Muscle of leg (tissue), 11 donors: Measurements from ENCODE around the gene TOMM34. TPM values are rescaled to one million over a fixed set of nuclear protein-coding genes. Genes with fewer than 3 reads are reported as not detected.
A peak's percentile ranks its signal among the peaks of the same experiment; 100 is the strongest.

Experiments
- DNase-seq: peaks from one replicate; pipeline ENCODE4 v3.0.0; 2013
- H3K27ac ChIP-seq: one replicate; pipeline ENCODE4 v1.5.1; 2013; ENCODE audit warnings: mild to moderate bottlenecking, low read length, control low read depth
- H3K27me3 ChIP-seq: one replicate; pipeline ENCODE4 v1.6.1; 2013; ENCODE audit warnings: low read length; ENCODE audit not compliant: control insufficient read depth, insufficient read depth
- H3K36me3 ChIP-seq: one replicate; pipeline ENCODE4 v1.6.1; 2013; ENCODE audit warnings: low read length; ENCODE audit not compliant: control insufficient read depth, insufficient read depth
- H3K4me1 ChIP-seq: one replicate; pipeline ENCODE4 v1.6.1; 2013; ENCODE audit warnings: low read length; ENCODE audit not compliant: control insufficient read depth, insufficient read depth
- H3K4me3 ChIP-seq: one replicate; pipeline ENCODE4 v1.5.1; 2013; ENCODE audit warnings: low read length, control low read depth
- H3K9me3 ChIP-seq: replicated peaks from 2 replicates; pipeline ENCODE4 v1.6.1; 2013; ENCODE audit warnings: low read depth, low read length; ENCODE audit not compliant: control insufficient read depth
- WGBS: methylation state at CpG from one replicate; pipeline ENCODE4 v1.1.5; 2013; ENCODE audit warnings: missing lambda C conversion rate; ENCODE audit not compliant: insufficient coverage; 5-methylcytosine and 5-hydroxymethylcytosine counted together
- polyA plus RNA-seq, 8 donors: library from polyadenylated mRNA; unstranded; fragments of 120-200 nt; gene quantifications; one replicate each; pipeline versions ENCODE4 v1.2.1 to v1.2.3, GENCODE V29; 2013; ENCODE audit warnings: inconsistent platforms in 1 of 8, low replicate concordance in 1 of 8; ENCODE audit not compliant: insufficient read length in 8 of 8, insufficient read depth in 1 of 8
- total RNA-seq: library from RNA; stranded (reverse); fragments of 120-200 nt; gene quantifications from one replicate; pipeline ENCODE4 v1.2.4, GENCODE V29; 2013

The TOMM34 gene
- total and polyA plus RNA-seq, 9 donors, result 9.7 to 17.9 (median 14.5) TPM

DNA sequence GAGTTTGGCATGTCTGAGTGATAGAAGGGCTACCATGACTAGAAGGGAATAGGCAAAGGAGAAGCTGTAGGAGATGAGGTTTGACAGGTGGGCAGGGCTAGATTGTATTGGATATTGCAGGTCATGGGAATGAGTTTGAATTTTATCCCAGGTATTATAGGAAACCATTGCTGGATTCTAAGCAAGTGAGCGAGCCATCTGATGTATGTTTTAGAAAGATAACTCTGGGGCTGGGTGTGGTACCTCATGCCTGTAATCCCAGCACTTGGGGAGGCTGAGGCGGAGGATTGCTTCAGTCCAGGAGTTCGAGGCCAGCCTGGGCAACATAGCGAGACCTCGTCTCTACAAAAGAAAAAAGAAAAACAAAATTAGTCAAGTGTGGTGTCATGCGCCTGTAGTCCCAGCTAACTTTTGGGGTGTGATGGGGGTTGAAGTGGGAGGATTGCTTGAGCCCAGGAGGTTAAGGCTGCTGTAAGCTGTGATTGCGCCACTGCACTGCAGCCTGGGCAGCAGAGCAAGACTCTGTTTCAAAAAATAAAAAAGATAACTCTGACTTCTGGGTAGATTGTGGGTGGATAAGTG, 23.0 kb upstream of the TOMM34 start:
- no peak for DNase-seq
- H3K27me3 ChIP-seq, result no peaks in the 10 kb centered on the region
- peaks cover 13% of the 10 kb centered on the region for H3K36me3 ChIP-seq
- H3K27ac ChIP-seq, result no peak overlapping the region
- 92% methylated on average over 6 of the region's 7 CpGs for WGBS
- H3K4me3 ChIP-seq, result no peak overlapping the region
- no peaks in the 10 kb centered on the region for H3K9me3 ChIP-seq
- H3K4me1 ChIP-seq, result no peaks in the 10 kb centered on the region

GRCh38 chr20:44981736-44982406, 21.7 kb upstream of the TOMM34 start:
- no peak for DNase-seq
- 100% methylated on average over 2 of the region's 8 CpGs for WGBS
- H3K27ac ChIP-seq, result no peak overlapping the region
- no peaks in the 10 kb centered on the region for H3K4me1 ChIP-seq
- H3K9me3 ChIP-seq, result no peaks in the 10 kb centered on the region
- no peak overlapping the region for H3K4me3 ChIP-seq
- no peaks in the 10 kb centered on the region for H3K27me3 ChIP-seq
- H3K36me3 ChIP-seq, result peaks cover 13% of the 10 kb centered on the region

- Histone ChIP-seq H3K27me3 (no peaks in the 10 kb centered on the region), H3K27ac (peak overlapping the region; percentile 43), H3K4me1 (no peaks in the 10 kb centered on the region), H3K36me3 (peaks cover 19% of the 10 kb centered on the region), H3K9me3 (no peaks in the 10 kb centered on the region), H3K4me3 (no peak overlapping the region)
- WGBS, result 83% methylated on average over 1 of the region's 2 CpGs
- DNase-seq, result peak; percentile 77
These were observed 19.0 kb upstream of the TOMM34 start for GRCh38 chr20:44979090-44979621.

DNA sequence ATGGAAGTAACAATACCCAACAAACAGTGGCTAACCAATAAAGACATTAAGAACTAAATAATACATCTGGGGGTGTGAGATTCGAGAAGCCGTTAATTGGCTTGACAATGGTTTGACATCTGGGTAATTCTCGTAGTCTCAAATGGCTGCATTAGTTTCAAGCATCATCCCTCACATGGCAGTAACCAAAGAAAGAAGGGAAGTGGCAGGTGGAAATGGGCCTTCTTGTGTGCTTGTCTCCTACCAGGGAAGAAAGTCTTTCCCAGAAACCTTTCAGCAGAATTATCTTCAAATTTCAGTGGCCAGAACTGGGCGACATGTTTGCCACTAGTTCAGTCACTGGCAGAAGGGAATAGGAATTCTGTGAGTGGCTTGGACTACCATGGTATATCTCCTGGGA, 16.5 kb upstream of the TOMM34 start:
- Histone ChIP-seq H3K4me1 (no peaks in the 10 kb centered on the region), H3K27ac (no peak overlapping the region), H3K9me3 (no peaks in the 10 kb centered on the region), H3K36me3 (peaks cover 12% of the 10 kb centered on the region), H3K4me3 (no peak overlapping the region), H3K27me3 (no peaks in the 10 kb centered on the region)
- no CpG with 5 or more reads among the region's 4 CpGs for WGBS
- DNase-seq, result no peak

DNA sequence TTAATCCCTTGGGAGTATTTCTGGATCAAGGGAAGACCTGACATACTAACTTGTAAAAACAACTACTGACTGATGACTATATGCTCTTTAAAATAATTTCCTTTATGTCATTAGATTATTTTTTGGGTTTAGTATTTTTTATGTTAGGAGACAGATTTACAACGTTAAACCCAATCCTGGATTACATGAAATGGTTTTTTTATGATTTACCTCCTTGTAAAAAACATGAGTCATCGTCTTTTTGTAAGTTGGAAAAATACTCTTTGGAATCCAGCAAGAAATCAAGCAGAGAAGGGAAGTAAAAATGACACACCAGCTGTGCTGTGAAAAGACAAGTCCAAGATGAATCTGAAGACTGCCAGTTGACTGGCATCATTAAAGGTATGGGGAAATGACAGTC, 12.9 kb upstream of the TOMM34 start:
- no peak overlapping the region for H3K4me3 ChIP-seq
- H3K9me3 ChIP-seq, result no peaks in the 10 kb centered on the region
- no peaks in the 10 kb centered on the region for H3K4me1 ChIP-seq
- DNase-seq, result no peak
- H3K27me3 ChIP-seq, result no peaks in the 10 kb centered on the region
- peaks cover 9% of the 10 kb centered on the region for H3K36me3 ChIP-seq
- no CpG with 5 or more reads among the region's 2 CpGs for WGBS
- no peak overlapping the region for H3K27ac ChIP-seq

DNA sequence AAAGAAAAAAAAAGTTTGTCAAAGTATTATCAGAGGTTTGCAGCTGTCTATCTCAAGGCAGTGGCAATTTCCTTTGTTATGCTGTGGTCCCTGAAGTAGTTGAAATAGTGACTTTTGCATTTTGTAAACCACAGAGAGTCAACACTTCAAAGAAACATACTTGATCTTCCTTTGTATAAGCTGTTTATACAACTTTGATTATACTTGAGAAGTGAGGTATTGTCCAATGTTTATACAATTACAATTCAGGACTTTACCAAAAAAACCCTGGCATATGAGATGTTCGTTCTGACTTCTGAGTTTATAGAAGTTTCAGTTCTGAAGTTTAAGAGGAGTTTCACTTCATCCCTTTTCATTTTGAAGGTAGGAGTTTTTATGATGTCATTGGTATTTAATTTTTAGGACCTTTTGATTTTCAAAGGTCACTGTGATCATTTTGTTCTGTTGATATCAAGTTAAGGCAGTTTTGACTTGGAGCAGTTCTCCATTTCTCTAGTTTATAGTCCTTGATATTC, 10.1 kb upstream of the TOMM34 start:
- no peak for DNase-seq
- Histone ChIP-seq H3K4me3 (no peak overlapping the region), H3K27ac (peak overlapping the region; percentile 35), H3K27me3 (no peaks in the 10 kb centered on the region), H3K9me3 (no peaks in the 10 kb centered on the region), H3K4me1 (peaks cover 13% of the 10 kb centered on the region), H3K36me3 (peaks cover 6% of the 10 kb centered on the region)
- WGBS, result no CpG with 5 or more reads among the region's 1 CpG

GRCh38 chr20:44969300-44969894, 9.2 kb upstream of the TOMM34 start:
- DNase-seq, result no peak
- H3K4me1 ChIP-seq, result peaks cover 13% of the 10 kb centered on the region
- no peaks in the 10 kb centered on the region for H3K9me3 ChIP-seq
- no peak overlapping the region for H3K27ac ChIP-seq
- WGBS, result 35% methylated on average over 2 of the region's 3 CpGs
- no peak overlapping the region for H3K4me3 ChIP-seq
- H3K27me3 ChIP-seq, result no peaks in the 10 kb centered on the region
- peaks cover 3% of the 10 kb centered on the region for H3K36me3 ChIP-seq

DNA sequence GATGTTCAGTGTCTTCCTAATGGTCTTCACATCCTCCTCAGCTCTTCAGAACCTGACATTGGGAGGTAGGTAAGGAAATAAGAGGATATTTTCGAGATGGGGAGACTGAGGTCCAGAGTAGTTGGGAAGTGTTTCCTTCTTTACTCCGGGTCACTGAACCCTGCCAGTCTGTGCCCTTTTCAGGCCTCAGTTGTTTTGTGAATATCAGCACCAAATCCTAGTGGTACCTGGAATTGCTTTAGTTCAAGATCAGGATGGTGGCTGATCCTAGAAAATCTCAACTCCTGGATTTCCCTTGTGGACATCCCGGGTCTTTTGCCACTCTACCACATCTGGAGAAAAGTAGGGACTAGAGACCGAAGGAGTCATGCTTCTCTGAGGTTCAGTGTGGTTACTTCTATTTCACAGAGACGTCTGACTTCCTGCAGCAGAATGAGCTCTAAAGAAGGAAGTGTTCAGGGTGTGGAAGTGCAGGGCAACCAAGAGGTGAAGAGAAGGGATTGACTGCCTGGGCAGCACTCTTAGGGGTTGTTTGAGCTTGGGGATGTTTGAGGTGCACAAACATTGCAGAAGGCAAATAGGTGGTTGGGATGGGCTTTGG, 7.1 kb upstream of the TOMM34 start:
- Histone ChIP-seq H3K9me3 (no peaks in the 10 kb centered on the region), H3K27me3 (no peaks in the 10 kb centered on the region), H3K4me3 (peak overlapping the region; percentile 94), H3K4me1 (peaks cover 13% of the 10 kb centered on the region), H3K27ac (peak overlapping the region; percentile 77), H3K36me3 (no peaks in the 10 kb centered on the region)
- WGBS, result 46% methylated on average over 3 of the region's 5 CpGs
- DNase-seq, result peak; percentile 44

- no peaks in the 10 kb centered on the region for H3K36me3 ChIP-seq
- H3K27ac ChIP-seq, result peak within 1 kb of the TSS; percentile 77
- peak within 1 kb of the TSS; percentile 94 for H3K4me3 ChIP-seq
- peak; percentile 97 for DNase-seq
- 2% methylated on average over 68 of the region's 68 CpGs for WGBS
- peaks cover 13% of the 10 kb centered on the region for H3K4me1 ChIP-seq
- no peaks in the 10 kb centered on the region for H3K27me3 ChIP-seq
- H3K9me3 ChIP-seq, result no peaks in the 10 kb centered on the region
These were observed 6.1 kb upstream of the TOMM34 start, which contains the start of gene STK4 for GRCh38 chr20:44966030-44966961. Gene STK4, plus strand, starts transcription at chr20:44966512. Its CDS starts 57 bp downstream, at chr20:44966569.
